Esophagus squamous epithelium (tissue), 4 donors: Measurements from ENCODE around the gene APLP2.

ENCODE experiments used
- POLR2A ChIP-seq, 4 donors: fragments of 450-650 bp; IDR thresholded peaks; one replicate each; pipeline ENCODE4 v1.6.1; 2017; ENCODE audit warnings: antibody characterized with exemption in 4 of 4, mild to moderate bottlenecking in 4 of 4, moderate library complexity in 3 of 4
- TF ChIP-seq, protein P1 (sequence below), 6 experiments: fragments of 450-650 bp in 4 of 6; fragments of 200-600 bp in 2 of 6; sonication (generic) in 2 of 6; IDR thresholded peaks; one replicate each; pipeline ENCODE4 v1.5.1; 2016 to 2019; ENCODE audit warnings: antibody characterized with exemption in 6 of 6, mild to moderate bottlenecking in 4 of 6, moderate library complexity in 4 of 6

DNA sequence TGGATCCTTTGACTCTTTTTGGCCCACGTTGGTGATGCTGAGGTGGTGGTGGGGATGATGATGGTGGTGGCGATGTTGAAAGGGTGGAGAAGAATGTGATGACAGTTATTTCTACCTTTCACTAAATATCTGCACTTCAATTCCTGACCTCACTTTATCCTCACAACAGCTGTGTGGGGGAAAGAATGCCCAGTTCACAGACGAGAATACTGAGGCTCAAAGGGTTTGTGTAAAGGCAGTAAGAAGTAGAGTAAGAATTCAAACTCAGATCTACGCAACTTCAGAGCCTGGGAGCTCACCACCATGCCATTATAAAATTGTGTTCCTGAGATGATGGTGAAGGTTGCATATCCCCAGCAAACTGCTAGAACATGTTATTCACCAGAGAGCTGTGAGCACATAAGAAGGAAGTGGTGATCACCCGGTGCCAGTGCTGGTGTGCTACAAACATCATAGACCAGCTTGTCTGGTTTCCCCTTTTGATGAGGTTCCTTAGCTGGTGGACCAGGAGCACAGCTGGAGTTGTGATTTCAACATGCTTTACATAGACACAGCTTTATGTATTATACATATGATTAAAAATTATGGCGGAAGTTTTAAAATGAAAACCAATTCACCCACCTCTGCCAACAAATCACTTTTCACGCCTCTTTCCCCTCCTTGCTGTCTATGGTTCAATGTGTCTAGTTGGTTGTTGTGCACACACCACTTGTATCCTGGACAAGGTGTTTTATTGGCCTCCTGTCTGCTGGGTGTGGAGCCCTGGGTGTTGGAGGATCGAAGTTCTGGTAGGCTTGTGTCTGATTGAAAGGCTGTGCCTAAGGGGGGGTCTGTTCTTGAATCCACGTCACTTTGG, 96.1 kb downstream of the APLP2 start:
- TF ChIP-seq, protein P1, sequence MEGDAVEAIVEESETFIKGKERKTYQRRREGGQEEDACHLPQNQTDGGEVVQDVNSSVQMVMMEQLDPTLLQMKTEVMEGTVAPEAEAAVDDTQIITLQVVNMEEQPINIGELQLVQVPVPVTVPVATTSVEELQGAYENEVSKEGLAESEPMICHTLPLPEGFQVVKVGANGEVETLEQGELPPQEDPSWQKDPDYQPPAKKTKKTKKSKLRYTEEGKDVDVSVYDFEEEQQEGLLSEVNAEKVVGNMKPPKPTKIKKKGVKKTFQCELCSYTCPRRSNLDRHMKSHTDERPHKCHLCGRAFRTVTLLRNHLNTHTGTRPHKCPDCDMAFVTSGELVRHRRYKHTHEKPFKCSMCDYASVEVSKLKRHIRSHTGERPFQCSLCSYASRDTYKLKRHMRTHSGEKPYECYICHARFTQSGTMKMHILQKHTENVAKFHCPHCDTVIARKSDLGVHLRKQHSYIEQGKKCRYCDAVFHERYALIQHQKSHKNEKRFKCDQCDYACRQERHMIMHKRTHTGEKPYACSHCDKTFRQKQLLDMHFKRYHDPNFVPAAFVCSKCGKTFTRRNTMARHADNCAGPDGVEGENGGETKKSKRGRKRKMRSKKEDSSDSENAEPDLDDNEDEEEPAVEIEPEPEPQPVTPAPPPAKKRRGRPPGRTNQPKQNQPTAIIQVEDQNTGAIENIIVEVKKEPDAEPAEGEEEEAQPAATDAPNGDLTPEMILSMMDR (IDR thresholded peaks at IDR 0.05) = no peak
- TF ChIP-seq POLR2A (IDR thresholded peaks at IDR 0.05) = no peak
